OCI-LY1 (cell line): Measurements from ENCODE around the gene OTUB1.

Experiments used
- H2AFZ ChIP-seq: fragments of 200-600 bp; sonication (generic), shearing (Covaris generic); 2 replicates; pipeline ENCODE4 v1.6.0; 2014; ENCODE audit warnings: antibody characterized with exemption, mild to moderate bottlenecking, low read length
- H3F3A ChIP-seq: fragments of 200-600 bp; sonication (generic), shearing (Covaris generic); 2 replicates; pipeline ENCODE4 v1.6.0; 2014; ENCODE audit warnings: mild to moderate bottlenecking, antibody characterized with exemption, low read length, moderate library complexity; ENCODE audit not compliant: insufficient read depth
- H3K27ac ChIP-seq: fragments of 200-600 bp; sonication (generic); 2 replicates; pipeline ENCODE4 v1.5.1; 2014; ENCODE audit warnings: low read length, mixed run types, mild to moderate bottlenecking, low read depth; ENCODE audit not compliant: poor library complexity, severe bottlenecking
- H3K27me3 ChIP-seq: fragments of 200-600 bp; sonication (generic); 2 replicates; pipeline ENCODE4 v1.6.0; 2014; ENCODE audit warnings: antibody characterized with exemption, mild to moderate bottlenecking, low read length, moderate library complexity; ENCODE audit not compliant: insufficient read depth
- H3K36me3 ChIP-seq: fragments of 200-600 bp; sonication (generic); 2 replicates; pipeline ENCODE4 v1.6.1; 2014; ENCODE audit warnings: mild to moderate bottlenecking, antibody characterized with exemption, low read length, moderate library complexity, mixed read lengths; ENCODE audit not compliant: insufficient read depth
- H3K4me1 ChIP-seq: fragments of 200-600 bp; sonication (generic); 2 replicates; pipeline ENCODE4 v1.5.1; 2014; ENCODE audit warnings: mild to moderate bottlenecking, low read length, moderate library complexity; ENCODE audit not compliant: insufficient read depth, severe bottlenecking
- H3K4me2 ChIP-seq: fragments of 200-600 bp; sonication (generic), shearing (Covaris generic); 2 replicates; pipeline ENCODE4 v1.6.1; 2014; ENCODE audit warnings: low read length
- H3K4me3 ChIP-seq: fragments of 200-600 bp; sonication (generic); 2 replicates; pipeline ENCODE4 v1.5.1; 2014; ENCODE audit warnings: low read length, low read depth, mild to moderate bottlenecking, mixed read lengths; ENCODE audit not compliant: poor library complexity, severe bottlenecking
- H3K79me2 ChIP-seq: fragments of 200-600 bp; shearing (Covaris generic); 2 replicates; pipeline ENCODE4 v1.6.1; 2016; ENCODE audit warnings: mixed run types, low read length, mixed read lengths; ENCODE audit not compliant: insufficient read depth
- H3K9ac ChIP-seq: fragments of 200-600 bp; sonication (generic), shearing (Covaris generic); 2 replicates; pipeline ENCODE4 v1.6.1; 2014; ENCODE audit warnings: mild to moderate bottlenecking, low read length, mixed read lengths
- H3K9me2 ChIP-seq: fragments of 200-600 bp; sonication (generic), shearing (Covaris generic); 2 replicates; pipeline ENCODE4 v1.6.1; 2014; ENCODE audit warnings: low read depth, mild to moderate bottlenecking, low read length, mixed read lengths
- H3K9me3 ChIP-seq: fragments of 200-600 bp; shearing (Covaris generic); 2 replicates; pipeline ENCODE4 v1.6.1; 2014; ENCODE audit warnings: low read length, mixed read lengths
- H4K20me1 ChIP-seq: fragments of 200-600 bp; sonication (generic), shearing (Covaris generic); 2 replicates; pipeline ENCODE4 v1.6.0; 2016; ENCODE audit warnings: mild to moderate bottlenecking, low read length; ENCODE audit not compliant: insufficient read depth
- CTCF ChIP-seq: fragments of 200-600 bp; sonication (generic), shearing (Covaris generic); IDR thresholded peaks from 2 replicates; pipeline ENCODE4 v1.5.1; 2017; ENCODE audit warnings: mild to moderate bottlenecking, antibody characterized with exemption, low read length, moderate library complexity, mixed read lengths
- EZH2 ChIP-seq: fragments of 200-600 bp; sonication (generic), shearing (Covaris generic); IDR thresholded peaks from 2 replicates; pipeline ENCODE4 v1.8.0; 2017; ENCODE audit warnings: borderline replicate concordance, mixed run types, mild to moderate bottlenecking, antibody characterized with exemption, low read length, moderate library complexity, mixed read lengths

The OTUB1 gene

GRCh38 chr11:64011371-64011770 lies 25.1 kb downstream of the OTUB1 start:
- Histone ChIP-seq H3K4me1 (no peaks in the 10 kb centered on the region), H3K36me3 (no peaks in the 10 kb centered on the region), H3K4me3 (no peak overlapping the region), H3K9me2 (no peaks in the 10 kb centered on the region), H4K20me1 (no peaks in the 10 kb centered on the region), H3K9me3 (0 out of 2 replicates have a peak, but pooled peaks cover 3% of the 10 kb centered on the region), H3K27ac (no peak overlapping the region), H3F3A (no peaks in the 10 kb centered on the region), H2AFZ (no peak overlapping the region), H3K27me3 (peaks cover 9% of the 10 kb centered on the region; the same call in 1 of the 2 replicates), H3K4me2 (no peak overlapping the region), H3K79me2 (no peaks in the 10 kb centered on the region), H3K9ac (no peak overlapping the region)
- TF ChIP-seq EZH2 (no peak), CTCF (no peak)

GRCh38 chr11:64013141-64013896 lies 27.1 kb downstream of the OTUB1 start:
- H3K27me3 ChIP-seq: peaks cover 4% of the 10 kb centered on the region; the same call in 1 of the 2 replicates
- no peaks in the 10 kb centered on the region for H3K4me1 ChIP-seq

GRCh38 chr11:64014356-64014755 lies 28.1 kb downstream of the OTUB1 start:
- no peaks in the 10 kb centered on the region for H3K9me2 ChIP-seq
- no peak overlapping the region for H3K27ac ChIP-seq
- no peaks in the 10 kb centered on the region for H4K20me1 ChIP-seq
- 0 out of 2 replicates have a peak, but pooled peaks cover 3% of the 10 kb centered on the region for H3K9me3 ChIP-seq
- no peaks in the 10 kb centered on the region for H3F3A ChIP-seq
- H3K4me1 ChIP-seq: no peaks in the 10 kb centered on the region
- no peak overlapping the region for H3K4me3 ChIP-seq
- H3K9ac ChIP-seq: no peak overlapping the region
- no peaks in the 10 kb centered on the region for H3K79me2 ChIP-seq
- H3K27me3 ChIP-seq: peaks cover 4% of the 10 kb centered on the region; the same call in 1 of the 2 replicates
- no peak overlapping the region for H2AFZ ChIP-seq
- no peaks in the 10 kb centered on the region for H3K36me3 ChIP-seq
- no peak overlapping the region for H3K4me2 ChIP-seq
- no peak for TF ChIP-seq CTCF
- TF ChIP-seq EZH2: no peak

More at GRCh38 chr11:64013141-64013896, 27.1 kb downstream of the OTUB1 start:
- Histone ChIP-seq H3F3A (no peaks in the 10 kb centered on the region), H3K79me2 (no peaks in the 10 kb centered on the region), H3K9me3 (0 out of 2 replicates have a peak, but pooled peaks cover 3% of the 10 kb centered on the region), H4K20me1 (no peaks in the 10 kb centered on the region), H3K36me3 (no peaks in the 10 kb centered on the region), H3K9me2 (no peaks in the 10 kb centered on the region), H2AFZ (no peak overlapping the region), H3K4me2 (no peak overlapping the region), H3K9ac (no peak overlapping the region), H3K4me3 (no peak overlapping the region), H3K27ac (no peak overlapping the region)
- TF ChIP-seq EZH2 (no peak), CTCF (no peak)
